Gastrocnemius medialis (tissue), 4 donors: ENCODE measurements around the gene CNP.

Experiments
- POLR2A ChIP-seq, 2 donors: fragments of 450-650 bp; IDR thresholded peaks; one replicate each; pipeline ENCODE4 v1.6.1; 2017; ENCODE audit warnings: antibody characterized with exemption in 2 of 2, mild to moderate bottlenecking in 2 of 2, moderate library complexity in 2 of 2
- TF ChIP-seq, protein P1 (sequence below), 5 experiments: fragments of 450-650 bp in 3 of 5; fragments of 200-600 bp in 2 of 5; sonication (generic) in 2 of 5; IDR thresholded peaks in 4 of 5; conservative IDR thresholded peaks in 1 of 5; 1 replicate in 4 of 5; 2 replicates in 1 of 5; pipeline ENCODE4 v1.5.1; 2016 to 2019; ENCODE audit warnings: antibody characterized with exemption in 5 of 5, mild to moderate bottlenecking in 3 of 5, moderate library complexity in 3 of 5

DNA sequence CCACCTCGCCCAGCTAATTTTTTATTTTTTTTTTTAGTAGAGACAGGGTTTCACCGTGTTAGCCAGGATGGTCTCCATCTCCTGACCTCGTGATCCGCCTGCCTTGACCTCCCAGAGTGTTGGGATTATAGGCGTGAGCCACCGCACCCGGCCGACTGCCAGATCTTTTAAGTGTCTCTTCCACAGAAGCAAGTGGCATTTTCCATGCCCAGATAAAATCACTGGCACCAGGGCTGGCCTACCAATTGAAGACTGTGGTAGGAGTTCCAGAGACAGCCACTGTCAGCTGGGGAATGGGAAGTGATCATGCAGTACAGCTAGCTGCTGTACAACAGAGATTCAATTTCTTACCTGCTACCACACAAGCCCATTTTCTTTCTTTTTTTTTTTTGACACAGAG, 17.9 kb downstream of the CNP start:
- TF ChIP-seq, protein P1, sequence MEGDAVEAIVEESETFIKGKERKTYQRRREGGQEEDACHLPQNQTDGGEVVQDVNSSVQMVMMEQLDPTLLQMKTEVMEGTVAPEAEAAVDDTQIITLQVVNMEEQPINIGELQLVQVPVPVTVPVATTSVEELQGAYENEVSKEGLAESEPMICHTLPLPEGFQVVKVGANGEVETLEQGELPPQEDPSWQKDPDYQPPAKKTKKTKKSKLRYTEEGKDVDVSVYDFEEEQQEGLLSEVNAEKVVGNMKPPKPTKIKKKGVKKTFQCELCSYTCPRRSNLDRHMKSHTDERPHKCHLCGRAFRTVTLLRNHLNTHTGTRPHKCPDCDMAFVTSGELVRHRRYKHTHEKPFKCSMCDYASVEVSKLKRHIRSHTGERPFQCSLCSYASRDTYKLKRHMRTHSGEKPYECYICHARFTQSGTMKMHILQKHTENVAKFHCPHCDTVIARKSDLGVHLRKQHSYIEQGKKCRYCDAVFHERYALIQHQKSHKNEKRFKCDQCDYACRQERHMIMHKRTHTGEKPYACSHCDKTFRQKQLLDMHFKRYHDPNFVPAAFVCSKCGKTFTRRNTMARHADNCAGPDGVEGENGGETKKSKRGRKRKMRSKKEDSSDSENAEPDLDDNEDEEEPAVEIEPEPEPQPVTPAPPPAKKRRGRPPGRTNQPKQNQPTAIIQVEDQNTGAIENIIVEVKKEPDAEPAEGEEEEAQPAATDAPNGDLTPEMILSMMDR (IDR thresholded peaks at IDR 0.05 in 4 of 5, conservative IDR thresholded peaks at IDR 0.05 in 1 of 5), result no peak
- no peak for TF ChIP-seq POLR2A (IDR thresholded peaks at IDR 0.05)
